HG03066 (cell line): ENCODE measurements around the gene CDK8.
"Not testable (repeated sequence)": the region's sequence is repeated elsewhere in the genome, so short reads cannot be mapped to it uniquely, and the experiment has no call there.

ENCODE experiments used
- ATAC-seq: cut with Tn5 transposase; IDR thresholded peaks from one replicate; pipeline ENCODE4 v1.9.1; 2021; ENCODE audit warnings: low read depth; ENCODE audit not compliant: unreplicated experiment

The CDK8 gene

GRCh38 chr13:26310003-26310402 lies 56.1 kb downstream of the CDK8 start:
- ATAC-seq = no peak

GRCh38 chr13:26310470-26310869 lies 56.5 kb downstream of the CDK8 start:
- no peak for ATAC-seq

- ATAC-seq = not testable (repeated sequence)
These were observed 58.1 kb downstream of the CDK8 start for GRCh38 chr13:26312019-26312418.

- not testable (repeated sequence) for ATAC-seq
These were observed 62.2 kb downstream of the CDK8 start for GRCh38 chr13:26316095-26316494.

GRCh38 chr13:26320766-26321165 lies 66.8 kb downstream of the CDK8 start:
- no peak for ATAC-seq

- no peak for ATAC-seq
These were observed 69.2 kb downstream of the CDK8 start for GRCh38 chr13:26323127-26323526.

- no peak for ATAC-seq
These were observed 69.8 kb downstream of the CDK8 start for GRCh38 chr13:26323764-26324163.

GRCh38 chr13:26324294-26324693 lies 70.4 kb downstream of the CDK8 start:
- ATAC-seq = no peak

- ATAC-seq = no peak
These were observed 70.9 kb downstream of the CDK8 start for GRCh38 chr13:26324867-26325266.

- ATAC-seq = peak; percentile 59
These were observed 71.9 kb downstream of the CDK8 start for GRCh38 chr13:26325876-26326275.

GRCh38 chr13:26326562-26326961 lies 72.6 kb downstream of the CDK8 start:
- ATAC-seq = no peak

GRCh38 chr13:26327940-26328725 lies 74.2 kb downstream of the CDK8 start:
- ATAC-seq = no peak

- no peak for ATAC-seq
These were observed 81.2 kb downstream of the CDK8 start for GRCh38 chr13:26335158-26335557.

- ATAC-seq = no peak
These were observed 86.9 kb downstream of the CDK8 start for GRCh38 chr13:26340807-26341206.

GRCh38 chr13:26342898-26343297 lies 89.0 kb downstream of the CDK8 start:
- no peak for ATAC-seq

GRCh38 chr13:26343816-26344215 lies 89.9 kb downstream of the CDK8 start:
- no peak for ATAC-seq

GRCh38 chr13:26344980-26345379 lies 91.1 kb downstream of the CDK8 start:
- ATAC-seq = no peak

GRCh38 chr13:26348966-26349365 lies 95.0 kb downstream of the CDK8 start:
- no peak for ATAC-seq

- no peak for ATAC-seq
These were observed 108.3 kb downstream of the CDK8 start for GRCh38 chr13:26362261-26362660.

- ATAC-seq = no peak
These were observed 116.6 kb downstream of the CDK8 start for GRCh38 chr13:26370553-26370952.

GRCh38 chr13:26372747-26373146 lies 118.8 kb downstream of the CDK8 start:
- ATAC-seq = no peak

GRCh38 chr13:26376430-26376829 lies 122.5 kb downstream of the CDK8 start:
- no peak for ATAC-seq

- ATAC-seq = no peak
These were observed 123.1 kb downstream of the CDK8 start for GRCh38 chr13:26377038-26377437.
